ENCODE results near the gene TNIP3. TPM values are rescaled to one million over a fixed set of nuclear protein-coding genes. Genes with fewer than 3 reads are reported as not detected.

Gene TNIP3
- total RNA-seq, 5 donors from 2014 or later (not counting 1 experiment from before 2014, with no cell fraction given): 1.2 to 2.0 (median 1.2) TPM

GRCh38 chr4:121199742-121200561 lies 35.8 kb upstream of the TNIP3 start:
- ATAC-seq (replicated peaks in 1 of 4) (peak; percentile 54 to 95 (median 86)), DNase-seq (peak in 29 of 35 experiments; percentile 6 to 67 (median 30))
- 27% methylated on average over 7 of the region's 10 CpGs for WGBS (ENCODE audit: insufficient coverage)
- peak overlapping the region in 2 of 3 donors; percentile 39 to 42 for H3K4me3 Mint-ChIP-seq
- ChIA-PET CTCF (interaction anchor here (0.6 to 2.9 kb wide), 21 partner anchors 8 to 108 kb away, joined by 3 to 18 read pairs (median 4); no protein-coding TSS in a partner anchor), POLR2A (interaction anchor here (0.6 to 1.0 kb wide), 3 partner anchors 17 to 24 kb away, joined by 3 to 5 read pairs (median 3); no protein-coding TSS in a partner anchor)
- H3K27ac ChIP-seq (ENCODE audit: low read length): peak overlapping the region; percentile 53
- H3K9me3 ChIP-seq: no peaks in the 10 kb centered on the region
- no peak overlapping the region for H3K4me3 ChIP-seq (ENCODE audit: control insufficient read depth in 1 of 2, extremely low read depth in 1 of 2, low read length in 1 of 2)
- no peaks in the 10 kb centered on the region for H3K36me3 ChIP-seq (ENCODE audit: control insufficient read depth in 2 of 2, extremely low read depth in 1 of 2, insufficient read depth in 1 of 2, low read length in 1 of 2)
- H3K9me3 Mint-ChIP-seq: no peaks in the 10 kb centered on the region
- peaks cover 26 to 29% (median 28%) of the 10 kb centered on the region in 3 donors for H3K4me1 Mint-ChIP-seq
- H3K27me3 Mint-ChIP-seq: no peaks in the 10 kb centered on the region
- H3K27me3 ChIP-seq (replicated peaks in 1 of 2; ENCODE audit: control insufficient read depth in 2 of 2, extremely low read depth in 1 of 2, insufficient read depth in 2 of 2, low read length in 1 of 2): no peaks in the 10 kb centered on the region
- peaks cover 7 to 17% of the 10 kb centered on the region in 2 experiments for H3K4me1 ChIP-seq (ENCODE audit: control insufficient read depth in 1 of 2, extremely low read depth in 1 of 2, insufficient read depth in 2 of 2, low read length in 2 of 2)
- peak overlapping the region; percentile 44 to 50 for H3K27ac Mint-ChIP-seq
- H3K36me3 Mint-ChIP-seq: no peaks in the 10 kb centered on the region

GRCh38 chr4:121198251-121198650 lies 34.1 kb upstream of the TNIP3 start:
- Mint-ChIP-seq H3K27me3 (no peaks in the 10 kb centered on the region), H3K9me3 (no peaks in the 10 kb centered on the region), H3K36me3 (no peaks in the 10 kb centered on the region), H3K27ac (no peak overlapping the region), H3K4me3 (no peak overlapping the region), H3K4me1 (peaks cover 26 to 29% (median 29%) of the 10 kb centered on the region in 3 donors)
- DNase-seq (no peak), ATAC-seq (replicated peaks in 1 of 4) (no peak)
- POLR2A ChIA-PET: interaction anchor here (0.6 kb wide), 2 partner anchors 65 to 68 kb away, joined by 6 read pairs; no protein-coding TSS in a partner anchor
- no peaks in the 10 kb centered on the region for H3K27me3 ChIP-seq (replicated peaks in 1 of 2; ENCODE audit: control insufficient read depth in 2 of 2, extremely low read depth in 1 of 2, insufficient read depth in 2 of 2, low read length in 1 of 2)
- no peak overlapping the region for H3K27ac ChIP-seq (ENCODE audit: low read length)
- H3K4me3 ChIP-seq (ENCODE audit: control insufficient read depth in 1 of 2, extremely low read depth in 1 of 2, low read length in 1 of 2): no peak overlapping the region
- CTCF ChIA-PET: interaction anchor here (0.6 to 2.9 kb wide), 11 partner anchors 10 to 1743 kb away, joined by 3 to 18 read pairs (median 3); no protein-coding TSS in a partner anchor
- no peaks in the 10 kb centered on the region for H3K36me3 ChIP-seq (ENCODE audit: control insufficient read depth in 2 of 2, extremely low read depth in 1 of 2, insufficient read depth in 1 of 2, low read length in 1 of 2)
- H3K4me1 ChIP-seq (ENCODE audit: control insufficient read depth in 1 of 2, extremely low read depth in 1 of 2, insufficient read depth in 2 of 2, low read length in 2 of 2): peaks cover 7 to 17% of the 10 kb centered on the region in 2 experiments
- H3K9me3 ChIP-seq: no peaks in the 10 kb centered on the region

- CTCF ChIA-PET: interaction anchor here (0.6 to 1.1 kb wide), 4 partner anchors 10 to 112 kb away, joined by 3 read pairs; no protein-coding TSS in a partner anchor
- peaks cover 42 to 45% (median 44%) of the 10 kb centered on the region in 3 donors for H3K4me1 Mint-ChIP-seq
- WGBS (ENCODE audit: insufficient coverage): no CpG with 5 or more reads among the region's 2 CpGs
Measured at GRCh38 chr4:121195649-121196048, 31.5 kb upstream of the TNIP3 start.

GRCh38 chr4:121192480-121192879 lies 28.4 kb upstream of the TNIP3 start:
- Mint-ChIP-seq H3K9me3 (no peaks in the 10 kb centered on the region), H3K27me3 (no peaks in the 10 kb centered on the region), H3K27ac (peak overlapping the region; percentile 74 to 79), H3K36me3 (no peaks in the 10 kb centered on the region), H3K4me1 (peaks cover 52 to 53% (median 53%) of the 10 kb centered on the region in 3 donors), H3K4me3 (peak overlapping the region; percentile 58 to 73 (median 68))
- DNase-seq: peak in 1 of 35 experiments; percentile 73
- Histone ChIP-seq H3K27ac (ENCODE audit: low read length) (peak overlapping the region; percentile 16), H3K36me3 (ENCODE audit: control insufficient read depth in 2 of 2, extremely low read depth in 1 of 2, insufficient read depth in 1 of 2, low read length in 1 of 2) (no peaks in the 10 kb centered on the region), H3K4me1 (ENCODE audit: control insufficient read depth in 1 of 2, extremely low read depth in 1 of 2, insufficient read depth in 2 of 2, low read length in 2 of 2) (peaks cover 25 to 49% of the 10 kb centered on the region in 2 experiments), H3K27me3 (replicated peaks in 1 of 2; ENCODE audit: control insufficient read depth in 2 of 2, extremely low read depth in 1 of 2, insufficient read depth in 2 of 2, low read length in 1 of 2) (no peaks in the 10 kb centered on the region), H3K9me3 (no peaks in the 10 kb centered on the region), H3K4me3 (ENCODE audit: control insufficient read depth in 1 of 2, extremely low read depth in 1 of 2, low read length in 1 of 2) (no peak overlapping the region)
- ChIA-PET CTCF (interaction anchor here (0.6 to 3.5 kb wide), 44 partner anchors 8 to 549 kb away, joined by 3 to 33 read pairs (median 4); no protein-coding TSS in a partner anchor), POLR2A (interaction anchor here in 1 of 2 donors (0.6 to 0.9 kb wide), 3 partner anchors 14 to 59 kb away, joined by 3 to 4 read pairs (median 4); no protein-coding TSS in a partner anchor)
- no peak for ATAC-seq (replicated peaks in 1 of 4)
- WGBS (ENCODE audit: insufficient coverage): no CpG with 5 or more reads among the region's 6 CpGs

More at GRCh38 chr4:121195649-121196048, 31.5 kb upstream of the TNIP3 start:
- H3K27ac Mint-ChIP-seq: no peak overlapping the region
- POLR2A ChIA-PET: no interaction called here
- H3K36me3 ChIP-seq (ENCODE audit: control insufficient read depth in 2 of 2, extremely low read depth in 1 of 2, insufficient read depth in 1 of 2, low read length in 1 of 2): no peaks in the 10 kb centered on the region
- no peaks in the 10 kb centered on the region for H3K27me3 Mint-ChIP-seq
- H3K9me3 Mint-ChIP-seq: no peaks in the 10 kb centered on the region
- no peaks in the 10 kb centered on the region for H3K9me3 ChIP-seq
- no peaks in the 10 kb centered on the region for H3K27me3 ChIP-seq (replicated peaks in 1 of 2; ENCODE audit: control insufficient read depth in 2 of 2, extremely low read depth in 1 of 2, insufficient read depth in 2 of 2, low read length in 1 of 2)
- no peak for ATAC-seq (replicated peaks in 1 of 4)
- H3K4me3 Mint-ChIP-seq: no peak overlapping the region
- H3K27ac ChIP-seq (ENCODE audit: low read length): no peak overlapping the region
- no peak overlapping the region for H3K4me3 ChIP-seq (ENCODE audit: control insufficient read depth in 1 of 2, extremely low read depth in 1 of 2, low read length in 1 of 2)
- H3K36me3 Mint-ChIP-seq: no peaks in the 10 kb centered on the region
- no peak for DNase-seq
- peaks cover 23 to 26% of the 10 kb centered on the region in 2 experiments for H3K4me1 ChIP-seq (ENCODE audit: control insufficient read depth in 1 of 2, extremely low read depth in 1 of 2, insufficient read depth in 2 of 2, low read length in 2 of 2)

- Histone ChIP-seq H3K9me3 (no peaks in the 10 kb centered on the region), H3K27me3 (replicated peaks in 1 of 2; ENCODE audit: control insufficient read depth in 2 of 2, extremely low read depth in 1 of 2, insufficient read depth in 2 of 2, low read length in 1 of 2) (no peaks in the 10 kb centered on the region), H3K4me3 (ENCODE audit: control insufficient read depth in 1 of 2, extremely low read depth in 1 of 2, low read length in 1 of 2) (no peak overlapping the region), H3K27ac (ENCODE audit: low read length) (peak overlapping the region; percentile 57), H3K36me3 (ENCODE audit: control insufficient read depth in 2 of 2, extremely low read depth in 1 of 2, insufficient read depth in 1 of 2, low read length in 1 of 2) (no peaks in the 10 kb centered on the region), H3K4me1 (ENCODE audit: control insufficient read depth in 1 of 2, extremely low read depth in 1 of 2, insufficient read depth in 2 of 2, low read length in 2 of 2) (peaks cover 25 to 53% of the 10 kb centered on the region in 2 experiments)
- H3K4me1 Mint-ChIP-seq: peaks cover 56 to 58% (median 57%) of the 10 kb centered on the region in 3 donors
- peak overlapping the region; percentile 58 to 73 (median 68) for H3K4me3 Mint-ChIP-seq
- whole genome bisulfite sequencing (ENCODE audit: insufficient coverage): 82% methylated on average over 9 of the region's 11 CpGs
- H3K9me3 Mint-ChIP-seq: no peaks in the 10 kb centered on the region
- DNase-seq (no peak), ATAC-seq (replicated peaks in 1 of 4) (no peak)
- CTCF ChIA-PET: interaction anchor here (0.6 to 3.5 kb wide), 41 partner anchors 9 to 270 kb away, joined by 3 to 33 read pairs (median 5); no protein-coding TSS in a partner anchor
- no peaks in the 10 kb centered on the region for H3K36me3 Mint-ChIP-seq
- no peaks in the 10 kb centered on the region for H3K27me3 Mint-ChIP-seq
- peak overlapping the region; percentile 74 to 79 for H3K27ac Mint-ChIP-seq
- POLR2A ChIA-PET: interaction anchor here in 1 of 2 donors (0.7 to 0.9 kb wide), 2 partner anchors 14 to 48 kb away, joined by 3 to 4 read pairs; no protein-coding TSS in a partner anchor
Measured at GRCh38 chr4:121192013-121192412, 27.9 kb upstream of the TNIP3 start.

GRCh38 chr4:121191361-121191760 lies 27.2 kb upstream of the TNIP3 start:
- no peaks in the 10 kb centered on the region for H3K36me3 Mint-ChIP-seq
- Histone ChIP-seq H3K4me1 (ENCODE audit: control insufficient read depth in 1 of 2, extremely low read depth in 1 of 2, insufficient read depth in 2 of 2, low read length in 2 of 2) (peaks cover 25 to 53% of the 10 kb centered on the region in 2 experiments), H3K27ac (ENCODE audit: low read length) (peak overlapping the region; percentile 57), H3K9me3 (no peaks in the 10 kb centered on the region), H3K36me3 (ENCODE audit: control insufficient read depth in 2 of 2, extremely low read depth in 1 of 2, insufficient read depth in 1 of 2, low read length in 1 of 2) (no peaks in the 10 kb centered on the region), H3K27me3 (replicated peaks in 1 of 2; ENCODE audit: control insufficient read depth in 2 of 2, extremely low read depth in 1 of 2, insufficient read depth in 2 of 2, low read length in 1 of 2) (no peaks in the 10 kb centered on the region), H3K4me3 (ENCODE audit: control insufficient read depth in 1 of 2, extremely low read depth in 1 of 2, low read length in 1 of 2) (no peak overlapping the region)
- DNase-seq (peak in 1 of 35 experiments; percentile 41), ATAC-seq (replicated peaks in 1 of 4) (no peak)
- peak overlapping the region; percentile 87 to 91 for H3K27ac Mint-ChIP-seq
- H3K9me3 Mint-ChIP-seq: no peaks in the 10 kb centered on the region
- H3K27me3 Mint-ChIP-seq: no peaks in the 10 kb centered on the region
- ChIA-PET POLR2A (interaction anchor here in 1 of 2 donors (0.7 kb wide), 1 partner anchor 88 kb away, joined by 3 read pairs; no protein-coding TSS in a partner anchor), CTCF (interaction anchor here (0.6 to 3.5 kb wide), 15 partner anchors 8 to 61 kb away, joined by 3 to 19 read pairs (median 6); no protein-coding TSS in a partner anchor)
- H3K4me1 Mint-ChIP-seq: peaks cover 58 to 61% (median 59%) of the 10 kb centered on the region in 3 donors
- WGBS (ENCODE audit: insufficient coverage): no CpG with 5 or more reads among the region's 1 CpG
- peak overlapping the region in 1 of 3 donors; percentile 63 for H3K4me3 Mint-ChIP-seq

Measured in T-cell (primary cell).